NAMALWA (cell line): ENCODE results near the gene TDRD3.

Experiments used
- DNase-seq: peaks from one replicate; pipeline ENCODE4 v3.0.0-alpha.2; 2015; ENCODE audit warnings: low spot score

The TDRD3 gene

GRCh38 chr13:60454425-60454824 lies 57.4 kb downstream of the TDRD3 start:
- DNase-seq = no peak

GRCh38 chr13:60463787-60464186 lies 66.8 kb downstream of the TDRD3 start:
- no peak for DNase-seq

GRCh38 chr13:60467098-60467497 lies 70.1 kb downstream of the TDRD3 start:
- DNase-seq = no peak

- DNase-seq = no peak
These were observed 82.3 kb downstream of the TDRD3 start for GRCh38 chr13:60479273-60479672.

- DNase-seq = no peak
These were observed 85.0 kb downstream of the TDRD3 start for GRCh38 chr13:60482012-60482411.

- no peak for DNase-seq
These were observed 87.8 kb downstream of the TDRD3 start for GRCh38 chr13:60484865-60485264.

- no peak for DNase-seq
These were observed 94.5 kb downstream of the TDRD3 start for GRCh38 chr13:60491531-60491930.

GRCh38 chr13:60492187-60492586 lies 95.2 kb downstream of the TDRD3 start:
- DNase-seq = no peak

- DNase-seq = no peak
These were observed 97.3 kb downstream of the TDRD3 start for GRCh38 chr13:60494296-60494695.

- DNase-seq = no peak
These were observed 104.2 kb downstream of the TDRD3 start for GRCh38 chr13:60501236-60501635.

GRCh38 chr13:60509601-60510386 lies 112.8 kb downstream of the TDRD3 start:
- no peak for DNase-seq

GRCh38 chr13:60511637-60512036 lies 114.6 kb downstream of the TDRD3 start:
- DNase-seq = no peak

- DNase-seq = no peak
These were observed 117.9 kb downstream of the TDRD3 start for GRCh38 chr13:60514891-60515290.

- DNase-seq = no peak
These were observed 122.5 kb downstream of the TDRD3 start for GRCh38 chr13:60519496-60519895.

GRCh38 chr13:60520902-60521569 lies 124.0 kb downstream of the TDRD3 start:
- DNase-seq = no peak

GRCh38 chr13:60538566-60538965 lies 141.5 kb downstream of the TDRD3 start:
- no peak for DNase-seq

GRCh38 chr13:60540276-60540675 lies 143.3 kb downstream of the TDRD3 start:
- DNase-seq = no peak

GRCh38 chr13:60562096-60562780 lies 165.2 kb downstream of the TDRD3 start:
- no peak for DNase-seq

- no peak for DNase-seq
These were observed 174.6 kb downstream of the TDRD3 start for GRCh38 chr13:60571571-60571970.

- no peak for DNase-seq
These were observed 175.2 kb downstream of the TDRD3 start for GRCh38 chr13:60572003-60572798.

GRCh38 chr13:60572855-60573254 lies 175.8 kb downstream of the TDRD3 start:
- no peak for DNase-seq

GRCh38 chr13:60574735-60575134 lies 177.7 kb downstream of the TDRD3 start:
- DNase-seq = no peak
